H9 (cell line): ENCODE results near the gene POLR3B. TPM values are rescaled to one million over a fixed set of nuclear protein-coding genes. Genes with fewer than 3 reads are reported as not detected.

Experiments
- DNase-seq: peaks from one replicate; pipeline ENCODE4 v3.0.0-alpha.2; 2017
- H2AFZ ChIP-seq: one replicate; pipeline ENCODE4 v1.6.1; 2013; ENCODE audit warnings: mild to moderate bottlenecking, low read length, control low read depth, moderate library complexity
- H2AK5ac ChIP-seq: 2 replicates; pipeline ENCODE4 v1.6.1; 2013; ENCODE audit warnings: low read length, control low read depth, mixed read lengths; ENCODE audit not compliant: insufficient read length
- H2BK120ac ChIP-seq: one replicate; pipeline ENCODE4 v1.6.1; 2013; ENCODE audit warnings: low read depth, mild to moderate bottlenecking, low read length, control low read depth, inconsistent platforms; ENCODE audit not compliant: poor library complexity, severe bottlenecking
- H2BK12ac ChIP-seq: 2 replicates; pipeline ENCODE4 v1.6.1; 2013; ENCODE audit warnings: low read length, control low read depth, mixed read lengths, low read depth; ENCODE audit not compliant: insufficient read length
- H2BK15ac ChIP-seq: 2 replicates; pipeline ENCODE4 v1.6.1; 2013; ENCODE audit warnings: low read depth, low read length, control low read depth
- H2BK20ac ChIP-seq: one replicate; pipeline ENCODE4 v1.6.1; 2013; ENCODE audit warnings: low read depth, mild to moderate bottlenecking, low read length, control low read depth, inconsistent platforms; ENCODE audit not compliant: poor library complexity, severe bottlenecking
- H2BK5ac ChIP-seq: 2 replicates; pipeline ENCODE4 v1.6.1; 2013; ENCODE audit warnings: low read length, control low read depth, mixed read lengths; ENCODE audit not compliant: insufficient read length
- H3K14ac ChIP-seq: 2 replicates; pipeline ENCODE4 v1.6.1; 2013; ENCODE audit warnings: low read length, control low read depth; ENCODE audit not compliant: insufficient read depth
- H3K18ac ChIP-seq: 2 replicates; pipeline ENCODE4 v1.6.1; 2013; ENCODE audit warnings: low read depth, mild to moderate bottlenecking, mixed read lengths, low read length, control low read depth; ENCODE audit not compliant: insufficient read length
- H3K23ac ChIP-seq: 2 replicates; pipeline ENCODE4 v1.6.1; 2013; ENCODE audit warnings: low read length, control low read depth, mixed read lengths, low read depth; ENCODE audit not compliant: insufficient read length
- H3K23me2 ChIP-seq: 2 replicates; pipeline ENCODE4 v1.6.1; 2013; ENCODE audit warnings: low read depth, mild to moderate bottlenecking, mixed read lengths, low read length, control low read depth; ENCODE audit not compliant: insufficient read length, poor library complexity, severe bottlenecking
- H3K27ac ChIP-seq: 2 replicates; pipeline ENCODE4 v1.5.1; 2013; ENCODE audit warnings: low read length, control low read depth, mixed read lengths, low read depth; ENCODE audit not compliant: insufficient read length
- H3K27me3 ChIP-seq: 2 replicates; pipeline ENCODE4 v1.6.1; 2013; ENCODE audit warnings: low read length, control low read depth, inconsistent platforms; ENCODE audit not compliant: insufficient read depth
- H3K4ac ChIP-seq: 2 replicates; pipeline ENCODE4 v1.6.1; 2013; ENCODE audit warnings: low read depth, mild to moderate bottlenecking, control low read depth, inconsistent platforms, low read length, moderate library complexity
- H3K4me1 ChIP-seq: 2 replicates; pipeline ENCODE4 v1.6.1; 2013; ENCODE audit warnings: low read length, control low read depth, inconsistent platforms; ENCODE audit not compliant: insufficient read depth
- H3K4me2 ChIP-seq: 2 replicates; pipeline ENCODE4 v1.6.1; 2013; ENCODE audit warnings: low read length, control low read depth, mixed read lengths; ENCODE audit not compliant: insufficient read length, insufficient read depth
- H3K56ac ChIP-seq: 2 replicates; pipeline ENCODE4 v1.6.1; 2013; ENCODE audit warnings: low read depth, mild to moderate bottlenecking, mixed read lengths, low read length, control low read depth; ENCODE audit not compliant: insufficient read length
- H3K79me1 ChIP-seq: 2 replicates; pipeline ENCODE4 v1.6.1; 2013; ENCODE audit warnings: low read depth, mild to moderate bottlenecking, moderate library complexity, low read length, control low read depth, inconsistent platforms; ENCODE audit not compliant: insufficient read depth, poor library complexity, severe bottlenecking
- H3K79me2 ChIP-seq: 2 replicates; pipeline ENCODE4 v1.6.1; 2013; ENCODE audit warnings: low read length, control low read depth, inconsistent platforms; ENCODE audit not compliant: insufficient read depth
- H3K9ac ChIP-seq: 2 replicates; pipeline ENCODE4 v1.6.1; 2013; ENCODE audit warnings: low read length, control low read depth, mixed read lengths; ENCODE audit not compliant: insufficient read length; ENCODE audit errors: extremely low read depth
- H3K9me3 ChIP-seq: one replicate; pipeline ENCODE4 v1.6.1; 2013; ENCODE audit warnings: low read depth, low read length, inconsistent platforms; ENCODE audit not compliant: control insufficient read depth
- H3T11ph ChIP-seq: one replicate; pipeline ENCODE4 v1.6.1; 2013; ENCODE audit warnings: mild to moderate bottlenecking, low read length, control low read depth, inconsistent platforms
- H4K20me1 ChIP-seq: one replicate; pipeline ENCODE4 v1.6.1; 2013; ENCODE audit not compliant: control insufficient read depth, insufficient read length, insufficient read depth
- H4K5ac ChIP-seq: 2 replicates; pipeline ENCODE4 v1.6.1; 2013; ENCODE audit warnings: low read depth, mild to moderate bottlenecking, mixed read lengths, low read length, control low read depth; ENCODE audit not compliant: insufficient read length
- H4K8ac ChIP-seq: replicated peaks from 2 replicates; pipeline ENCODE4 v1.6.1; 2013; ENCODE audit warnings: low read length, control low read depth, mixed read lengths, low read depth; ENCODE audit not compliant: insufficient read length
- H4K91ac ChIP-seq: 2 replicates; pipeline ENCODE4 v1.6.1; 2013; ENCODE audit warnings: low read depth, mild to moderate bottlenecking, moderate library complexity, mixed read lengths, low read length, control low read depth; ENCODE audit not compliant: insufficient read length
- H3K27ac Mint-ChIP-seq, 3 experiments: 2 replicates in 2 of 3; 3 replicates in 1 of 3; pipeline ENCODE4 v1.8.0; 2020 to 2021; ENCODE audit warnings: mixed read lengths in 3 of 3, mild to moderate bottlenecking in 1 of 3, moderate library complexity in 1 of 3
- H3K27me3 Mint-ChIP-seq: 2 replicates; pipeline ENCODE4 v1.8.0; 2021; ENCODE audit warnings: low read depth, mild to moderate bottlenecking, moderate library complexity, mixed read lengths
- H3K36me3 Mint-ChIP-seq, 3 experiments: 2 replicates in 2 of 3; 3 replicates in 1 of 3; pipeline ENCODE4 v1.8.0; 2020 to 2021; ENCODE audit warnings: low read depth in 3 of 3, mixed read lengths in 3 of 3; ENCODE audit not compliant: insufficient read depth in 1 of 3
- H3K4me1 Mint-ChIP-seq, 2 experiments: 2 replicates each; pipeline ENCODE4 v1.8.0; 2020; ENCODE audit warnings: mixed read lengths in 2 of 2
- H3K4me3 Mint-ChIP-seq, 2 experiments: 2 replicates in 1 of 2; 3 replicates in 1 of 2; pipeline ENCODE4 v1.8.0; 2020 to 2021; ENCODE audit warnings: mild to moderate bottlenecking in 2 of 2, mixed read lengths in 2 of 2, moderate library complexity in 1 of 2
- H3K9me3 Mint-ChIP-seq, 2 experiments: 2 replicates in 1 of 2; 3 replicates in 1 of 2; pipeline ENCODE4 v1.8.0; 2020; ENCODE audit warnings: mild to moderate bottlenecking in 2 of 2, mixed read lengths in 2 of 2, moderate library complexity in 1 of 2
- WGBS: extraction: QIAGEN DNeasy Blood & Tissue Kit; methylation state at CpG from one replicate; pipeline ENCODE4 v1.1.7; 2013; ENCODE audit warnings: missing lambda C conversion rate, low lambda C conversion rate, mixed read lengths; ENCODE audit not compliant: insufficient read length; ENCODE audit errors: extremely low coverage; 5-methylcytosine and 5-hydroxymethylcytosine counted together
- total RNA-seq: library from RNA; stranded (reverse); gene quantifications from 2 replicates; pipeline ENCODE4 v1.2.1, GENCODE V29; 2021
- TF ChIP-seq, protein P1 (sequence below): fragments of 200-600 bp; sonication (generic); conservative IDR thresholded peaks from 3 replicates; pipeline ENCODE4 v1.8.0; 2021; ENCODE audit warnings: antibody characterized with exemption, mild to moderate bottlenecking

Gene POLR3B
- total RNA-seq, 1 experiment from 2014 or later: 13.4 TPM

- Histone ChIP-seq H3K27ac (no peak overlapping the region), H3K4me2 (no peak overlapping the region)
Measured at GRCh38 chr12:106418970-106419369, 61.4 kb downstream of the POLR3B start.

More at GRCh38 chr12:106418970-106419369, 61.4 kb downstream of the POLR3B start:
- Histone ChIP-seq H2BK5ac (no peak overlapping the region), H3K4ac (no peak overlapping the region), H4K20me1 (no peaks in the 10 kb centered on the region), H3K4me1 (no peaks in the 10 kb centered on the region), H3K23ac (no peak overlapping the region), H3K9ac (no peak overlapping the region), H3K79me1 (no peaks in the 10 kb centered on the region), H3K23me2 (no peaks in the 10 kb centered on the region), H3T11ph (no peak overlapping the region), H2AFZ (no peak overlapping the region), H4K5ac (no peak overlapping the region), H3K18ac (no peak overlapping the region), H3K79me2 (no peaks in the 10 kb centered on the region), H3K56ac (no peak overlapping the region), H4K91ac (no peak overlapping the region), H2BK120ac (no peak overlapping the region), H2AK5ac (no peak overlapping the region), H3K9me3 (no peaks in the 10 kb centered on the region), H3K27me3 (no peaks in the 10 kb centered on the region), H3K14ac (no peak overlapping the region), H2BK15ac (no peak overlapping the region), H2BK20ac (no peak overlapping the region), H2BK12ac (no peak overlapping the region), H4K8ac (no peak overlapping the region)
- Mint-ChIP-seq H3K4me1 (peaks cover 9 to 17% of the 10 kb centered on the region in 2 experiments; a peak in 3 of 4 replicates), H3K27me3 (no peaks in the 10 kb centered on the region), H3K36me3 (peaks cover 0 to 4% (median 0%) of the 10 kb centered on the region in 3 experiments; a peak in 3 of 7 replicates), H3K4me3 (no peak overlapping the region), H3K9me3 (no peaks in the 10 kb centered on the region; a peak in 1 of 5 replicates), H3K27ac (no peak overlapping the region)
- TF ChIP-seq, protein P1, sequence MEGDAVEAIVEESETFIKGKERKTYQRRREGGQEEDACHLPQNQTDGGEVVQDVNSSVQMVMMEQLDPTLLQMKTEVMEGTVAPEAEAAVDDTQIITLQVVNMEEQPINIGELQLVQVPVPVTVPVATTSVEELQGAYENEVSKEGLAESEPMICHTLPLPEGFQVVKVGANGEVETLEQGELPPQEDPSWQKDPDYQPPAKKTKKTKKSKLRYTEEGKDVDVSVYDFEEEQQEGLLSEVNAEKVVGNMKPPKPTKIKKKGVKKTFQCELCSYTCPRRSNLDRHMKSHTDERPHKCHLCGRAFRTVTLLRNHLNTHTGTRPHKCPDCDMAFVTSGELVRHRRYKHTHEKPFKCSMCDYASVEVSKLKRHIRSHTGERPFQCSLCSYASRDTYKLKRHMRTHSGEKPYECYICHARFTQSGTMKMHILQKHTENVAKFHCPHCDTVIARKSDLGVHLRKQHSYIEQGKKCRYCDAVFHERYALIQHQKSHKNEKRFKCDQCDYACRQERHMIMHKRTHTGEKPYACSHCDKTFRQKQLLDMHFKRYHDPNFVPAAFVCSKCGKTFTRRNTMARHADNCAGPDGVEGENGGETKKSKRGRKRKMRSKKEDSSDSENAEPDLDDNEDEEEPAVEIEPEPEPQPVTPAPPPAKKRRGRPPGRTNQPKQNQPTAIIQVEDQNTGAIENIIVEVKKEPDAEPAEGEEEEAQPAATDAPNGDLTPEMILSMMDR: no peak
- no CpG with 5 or more reads among the region's 1 CpG for WGBS
- no peak for DNase-seq
